Liver (tissue), 9 donors: ENCODE data around the gene ARRDC3. TPM values are rescaled to one million over a fixed set of nuclear protein-coding genes. Genes with fewer than 3 reads are reported as not detected.
"Not testable (repeated sequence)": the region's sequence is repeated elsewhere in the genome, so short reads cannot be mapped to it uniquely, and the experiment has no call there.

Source experiments
- DNase-seq: peaks from one replicate; pipeline ENCODE4 v3.0.0-alpha.2; 2017; ENCODE audit warnings: low spot score
- H3K27ac ChIP-seq, 2 donors: one replicate each; pipeline ENCODE4 v1.7.0; 2013; ENCODE audit warnings: inconsistent platforms in 2 of 2, low read length in 2 of 2, control low read depth in 1 of 2, low read depth in 1 of 2, mild to moderate bottlenecking in 1 of 2
- H3K27me3 ChIP-seq, 4 donors: one replicate each; pipeline versions ENCODE4 v1.6.1 to v1.7.0; 2013; ENCODE audit warnings: low read length in 3 of 4, inconsistent platforms in 1 of 4, mild to moderate bottlenecking in 1 of 4, moderate library complexity in 1 of 4; ENCODE audit not compliant: control insufficient read depth in 4 of 4, insufficient read depth in 4 of 4
- H3K36me3 ChIP-seq, 4 donors: one replicate each; pipeline versions ENCODE4 v1.6.1 to v1.7.0; 2013; ENCODE audit warnings: low read length in 3 of 4, mild to moderate bottlenecking in 3 of 4, low read depth in 1 of 4, moderate library complexity in 1 of 4; ENCODE audit not compliant: control insufficient read depth in 4 of 4, insufficient read depth in 3 of 4
- H3K4me1 ChIP-seq, 4 donors: one replicate each; pipeline versions ENCODE4 v1.6.1 to v1.7.0; 2013; ENCODE audit warnings: low read length in 3 of 4, mild to moderate bottlenecking in 3 of 4, moderate library complexity in 1 of 4; ENCODE audit not compliant: control insufficient read depth in 4 of 4, insufficient read depth in 4 of 4
- H3K4me3 ChIP-seq, 3 donors: one replicate each; pipeline versions ENCODE4 v1.6.1 to v1.7.0; 2013; ENCODE audit warnings: low read length in 3 of 3, control low read depth in 1 of 3, low read depth in 1 of 3, mild to moderate bottlenecking in 1 of 3
- H3K9ac ChIP-seq, 2 donors: one replicate each; pipeline ENCODE4 v1.7.0; 2013; ENCODE audit warnings: low read length in 2 of 2, mild to moderate bottlenecking in 2 of 2, moderate library complexity in 2 of 2, control low read depth in 1 of 2, low read depth in 1 of 2
- H3K9me3 ChIP-seq, 4 donors: one replicate each; pipeline versions ENCODE4 v1.6.1 to v1.7.0; 2013; ENCODE audit warnings: low read length in 3 of 4; ENCODE audit not compliant: control insufficient read depth in 4 of 4
- EGR1 ChIP-seq, 2 donors: IDR thresholded peaks; 2 replicates each; pipeline ENCODE4 v1.6.1; 2016 to 2018; ENCODE audit warnings: antibody characterized with exemption in 2 of 2, low read depth in 2 of 2
- FOXA1 ChIP-seq: IDR thresholded peaks from 2 replicates; pipeline ENCODE4 v1.6.1; 2016; ENCODE audit warnings: antibody characterized with exemption
- FOXA2 ChIP-seq: IDR thresholded peaks from 2 replicates; pipeline ENCODE4 v1.6.1; 2016; ENCODE audit warnings: antibody characterized with exemption
- GABPA ChIP-seq, 2 donors: IDR thresholded peaks in 1 of 2; conservative IDR thresholded peaks in 1 of 2; 2 replicates each; pipeline ENCODE4 v1.6.1; 2016; ENCODE audit warnings: antibody characterized with exemption in 2 of 2, mild to moderate bottlenecking in 1 of 2, moderate library complexity in 1 of 2
- HNF4A ChIP-seq, 2 donors: conservative IDR thresholded peaks; 2 replicates each; pipeline ENCODE4 v1.6.1; 2016; ENCODE audit warnings: antibody characterized with exemption in 2 of 2, mild to moderate bottlenecking in 2 of 2
- HNF4G ChIP-seq: IDR thresholded peaks from 2 replicates; pipeline ENCODE4 v1.6.1; 2016; ENCODE audit warnings: antibody characterized with exemption
- NR2F2 ChIP-seq: IDR thresholded peaks from 2 replicates; pipeline ENCODE4 v1.6.1; 2016; ENCODE audit warnings: antibody characterized with exemption
- RAD21 ChIP-seq, 2 donors: IDR thresholded peaks; 2 replicates each; pipeline ENCODE4 v1.6.1; 2016; ENCODE audit warnings: antibody characterized with exemption in 2 of 2, mild to moderate bottlenecking in 2 of 2
- RXRA ChIP-seq, 2 donors: IDR thresholded peaks; 2 replicates each; pipeline ENCODE4 v1.6.1; 2017 to 2018; ENCODE audit warnings: antibody characterized with exemption in 2 of 2, mild to moderate bottlenecking in 1 of 2
- SP1 ChIP-seq: IDR thresholded peaks from 2 replicates; pipeline ENCODE4 v1.6.1; 2018; ENCODE audit warnings: antibody characterized with exemption, mild to moderate bottlenecking
- YY1 ChIP-seq: IDR thresholded peaks from 2 replicates; pipeline ENCODE4 v1.6.1; 2016; ENCODE audit warnings: antibody characterized with exemption, mild to moderate bottlenecking
- WGBS: extraction: QIAGEN DNeasy Blood & Tissue Kit; methylation state at CpG from one replicate; pipeline ENCODE4 v1.1.7; 2013; 5-methylcytosine and 5-hydroxymethylcytosine counted together
- polyA plus RNA-seq, 2 donors: library from polyadenylated mRNA; stranded (reverse) in 1 of 2; unstranded in 1 of 2; fragments of 200-250 nt in 1 of 2; fragments of >200 nt in 1 of 2; fragmentation: Nextera tagmentation in 1 of 2; extraction: Ambion mirVana in 1 of 2; gene quantifications; one replicate each; pipeline versions ENCODE4 v1.2.1 to v1.2.3, GENCODE V29; 2013 to 2015
- total RNA-seq, 2 donors: library from RNA; depleted of rRNA; stranded (reverse); fragments of >200 nt; gene quantifications; one replicate each; pipeline ENCODE4 v1.2.3, GENCODE V29; 2014
- TF ChIP-seq, protein P1 (sequence below): IDR thresholded peaks from 2 replicates; pipeline ENCODE4 v1.6.1; 2016; ENCODE audit warnings: antibody characterized with exemption
- TF ChIP-seq, protein P2 (sequence below): fragments of 150-350 bp; IDR thresholded peaks from 2 replicates; pipeline ENCODE4 v1.5.1; 2017; ENCODE audit warnings: improper control_type of control experiment, low read depth, low read length; ENCODE audit not compliant: missing input control
- TF ChIP-seq, protein P3 (sequence below): IDR thresholded peaks from 2 replicates; pipeline ENCODE4 v1.6.1; 2016; ENCODE audit warnings: antibody characterized with exemption
- TF ChIP-seq, protein P4 (sequence below): IDR thresholded peaks from 2 replicates; pipeline ENCODE4 v1.6.1; 2016; ENCODE audit warnings: antibody characterized with exemption, mild to moderate bottlenecking
- TF ChIP-seq, protein P5 (sequence below): IDR thresholded peaks from 2 replicates; pipeline ENCODE4 v1.6.1; 2016; ENCODE audit warnings: antibody characterized with exemption
- donor health status: healthy.
- donor health status: healthy.
- donor health status: healthy.
- donor health status: healthy.
- donor health status: healthy.

The ARRDC3 gene
- total and polyA plus RNA-seq, 4 donors: 8.8 to 70.4 (median 34.0) TPM

DNA sequence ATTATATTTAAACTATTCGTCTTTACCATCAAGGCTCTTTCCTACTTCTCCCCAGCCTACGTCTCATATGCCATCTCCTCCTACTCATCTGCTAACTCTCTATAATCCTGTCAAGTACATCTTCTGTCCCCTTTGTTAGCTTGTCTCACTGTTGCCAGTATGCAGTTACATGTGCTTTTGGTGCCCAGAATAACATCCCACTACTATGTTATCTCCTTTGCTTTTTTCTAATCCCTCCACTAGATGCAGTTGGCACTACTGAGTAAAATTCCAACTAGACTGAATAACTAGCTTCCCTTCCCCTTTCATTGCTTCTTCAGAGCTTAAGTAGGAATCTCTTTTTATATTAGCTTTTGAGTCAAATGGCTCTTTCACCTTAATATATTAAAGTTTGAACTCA lies 3.0 kb upstream of the ARRDC3 start:
- Histone ChIP-seq H3K36me3 (no peaks in the 10 kb centered on the region), H3K4me1 (peaks cover 0 to 3% (median 0%) of the 10 kb centered on the region in 4 donors), H3K27ac (no peak overlapping the region), H3K9me3 (no peaks in the 10 kb centered on the region), H3K27me3 (no peaks in the 10 kb centered on the region), H3K4me3 (no peak overlapping the region), H3K9ac (no peak overlapping the region)
- TF ChIP-seq SP1 (no peak), YY1 (no peak), FOXA2 (no peak), RAD21 (IDR thresholded peaks at IDR 0.05) (no peak), FOXA1 (no peak), EGR1 (IDR thresholded peaks at IDR 0.05; ENCODE audit: low read depth in 2 of 2) (no peak), HNF4A (conservative IDR thresholded peaks at IDR 0.05) (no peak), NR2F2 (no peak), HNF4G (no peak), RXRA (IDR thresholded peaks at IDR 0.05) (no peak), GABPA (IDR thresholded peaks at IDR 0.05 in 1 of 2, conservative IDR thresholded peaks at IDR 0.05 in 1 of 2) (no peak)
- TF ChIP-seq, protein P1, sequence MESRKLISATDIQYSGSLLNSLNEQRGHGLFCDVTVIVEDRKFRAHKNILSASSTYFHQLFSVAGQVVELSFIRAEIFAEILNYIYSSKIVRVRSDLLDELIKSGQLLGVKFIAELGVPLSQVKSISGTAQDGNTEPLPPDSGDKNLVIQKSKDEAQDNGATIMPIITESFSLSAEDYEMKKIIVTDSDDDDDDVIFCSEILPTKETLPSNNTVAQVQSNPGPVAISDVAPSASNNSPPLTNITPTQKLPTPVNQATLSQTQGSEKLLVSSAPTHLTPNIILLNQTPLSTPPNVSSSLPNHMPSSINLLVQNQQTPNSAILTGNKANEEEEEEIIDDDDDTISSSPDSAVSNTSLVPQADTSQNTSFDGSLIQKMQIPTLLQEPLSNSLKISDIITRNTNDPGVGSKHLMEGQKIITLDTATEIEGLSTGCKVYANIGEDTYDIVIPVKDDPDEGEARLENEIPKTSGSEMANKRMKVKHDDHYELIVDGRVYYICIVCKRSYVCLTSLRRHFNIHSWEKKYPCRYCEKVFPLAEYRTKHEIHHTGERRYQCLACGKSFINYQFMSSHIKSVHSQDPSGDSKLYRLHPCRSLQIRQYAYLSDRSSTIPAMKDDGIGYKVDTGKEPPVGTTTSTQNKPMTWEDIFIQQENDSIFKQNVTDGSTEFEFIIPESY: no peak
- TF ChIP-seq, protein P2, sequence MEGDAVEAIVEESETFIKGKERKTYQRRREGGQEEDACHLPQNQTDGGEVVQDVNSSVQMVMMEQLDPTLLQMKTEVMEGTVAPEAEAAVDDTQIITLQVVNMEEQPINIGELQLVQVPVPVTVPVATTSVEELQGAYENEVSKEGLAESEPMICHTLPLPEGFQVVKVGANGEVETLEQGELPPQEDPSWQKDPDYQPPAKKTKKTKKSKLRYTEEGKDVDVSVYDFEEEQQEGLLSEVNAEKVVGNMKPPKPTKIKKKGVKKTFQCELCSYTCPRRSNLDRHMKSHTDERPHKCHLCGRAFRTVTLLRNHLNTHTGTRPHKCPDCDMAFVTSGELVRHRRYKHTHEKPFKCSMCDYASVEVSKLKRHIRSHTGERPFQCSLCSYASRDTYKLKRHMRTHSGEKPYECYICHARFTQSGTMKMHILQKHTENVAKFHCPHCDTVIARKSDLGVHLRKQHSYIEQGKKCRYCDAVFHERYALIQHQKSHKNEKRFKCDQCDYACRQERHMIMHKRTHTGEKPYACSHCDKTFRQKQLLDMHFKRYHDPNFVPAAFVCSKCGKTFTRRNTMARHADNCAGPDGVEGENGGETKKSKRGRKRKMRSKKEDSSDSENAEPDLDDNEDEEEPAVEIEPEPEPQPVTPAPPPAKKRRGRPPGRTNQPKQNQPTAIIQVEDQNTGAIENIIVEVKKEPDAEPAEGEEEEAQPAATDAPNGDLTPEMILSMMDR: no peak
- TF ChIP-seq, protein P3, sequence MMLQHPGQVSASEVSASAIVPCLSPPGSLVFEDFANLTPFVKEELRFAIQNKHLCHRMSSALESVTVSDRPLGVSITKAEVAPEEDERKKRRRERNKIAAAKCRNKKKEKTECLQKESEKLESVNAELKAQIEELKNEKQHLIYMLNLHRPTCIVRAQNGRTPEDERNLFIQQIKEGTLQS: no peak
- TF ChIP-seq, protein P4, sequence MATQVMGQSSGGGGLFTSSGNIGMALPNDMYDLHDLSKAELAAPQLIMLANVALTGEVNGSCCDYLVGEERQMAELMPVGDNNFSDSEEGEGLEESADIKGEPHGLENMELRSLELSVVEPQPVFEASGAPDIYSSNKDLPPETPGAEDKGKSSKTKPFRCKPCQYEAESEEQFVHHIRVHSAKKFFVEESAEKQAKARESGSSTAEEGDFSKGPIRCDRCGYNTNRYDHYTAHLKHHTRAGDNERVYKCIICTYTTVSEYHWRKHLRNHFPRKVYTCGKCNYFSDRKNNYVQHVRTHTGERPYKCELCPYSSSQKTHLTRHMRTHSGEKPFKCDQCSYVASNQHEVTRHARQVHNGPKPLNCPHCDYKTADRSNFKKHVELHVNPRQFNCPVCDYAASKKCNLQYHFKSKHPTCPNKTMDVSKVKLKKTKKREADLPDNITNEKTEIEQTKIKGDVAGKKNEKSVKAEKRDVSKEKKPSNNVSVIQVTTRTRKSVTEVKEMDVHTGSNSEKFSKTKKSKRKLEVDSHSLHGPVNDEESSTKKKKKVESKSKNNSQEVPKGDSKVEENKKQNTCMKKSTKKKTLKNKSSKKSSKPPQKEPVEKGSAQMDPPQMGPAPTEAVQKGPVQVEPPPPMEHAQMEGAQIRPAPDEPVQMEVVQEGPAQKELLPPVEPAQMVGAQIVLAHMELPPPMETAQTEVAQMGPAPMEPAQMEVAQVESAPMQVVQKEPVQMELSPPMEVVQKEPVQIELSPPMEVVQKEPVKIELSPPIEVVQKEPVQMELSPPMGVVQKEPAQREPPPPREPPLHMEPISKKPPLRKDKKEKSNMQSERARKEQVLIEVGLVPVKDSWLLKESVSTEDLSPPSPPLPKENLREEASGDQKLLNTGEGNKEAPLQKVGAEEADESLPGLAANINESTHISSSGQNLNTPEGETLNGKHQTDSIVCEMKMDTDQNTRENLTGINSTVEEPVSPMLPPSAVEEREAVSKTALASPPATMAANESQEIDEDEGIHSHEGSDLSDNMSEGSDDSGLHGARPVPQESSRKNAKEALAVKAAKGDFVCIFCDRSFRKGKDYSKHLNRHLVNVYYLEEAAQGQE: no peak
- TF ChIP-seq, protein P5, sequence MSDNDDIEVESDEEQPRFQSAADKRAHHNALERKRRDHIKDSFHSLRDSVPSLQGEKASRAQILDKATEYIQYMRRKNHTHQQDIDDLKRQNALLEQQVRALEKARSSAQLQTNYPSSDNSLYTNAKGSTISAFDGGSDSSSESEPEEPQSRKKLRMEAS: no peak
- 92% methylated on average over 2 of the region's 2 CpGs for WGBS
- DNase-seq: no peak

DNA sequence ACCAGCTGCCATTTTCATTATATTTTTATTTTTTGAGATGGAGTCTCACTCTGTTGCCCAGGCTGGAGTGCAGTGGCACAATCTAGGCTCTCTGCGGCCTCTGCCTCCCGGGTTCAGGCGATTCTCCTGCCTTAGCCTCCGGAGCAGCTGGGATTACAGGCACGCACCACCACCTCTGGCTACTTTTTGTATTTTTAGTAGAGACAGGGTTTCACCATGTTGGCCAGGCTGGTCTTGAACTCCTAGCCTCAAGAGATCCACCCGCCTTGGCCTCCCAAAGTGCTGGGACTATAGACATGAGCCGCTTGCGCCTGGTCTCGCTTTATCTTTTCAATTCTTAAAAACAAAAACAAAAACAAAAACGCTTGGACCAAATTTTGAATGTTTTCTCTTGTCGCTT lies 2.5 kb upstream of the ARRDC3 start:
- 93% methylated on average over 11 of the region's 11 CpGs for WGBS

More for the DNA sequence above, 2.5 kb upstream of the ARRDC3 start:
- DNase-seq, H3K4me3 ChIP-seq, H3K4me1 ChIP-seq, H3K27me3 ChIP-seq, H3K36me3 ChIP-seq, H3K9me3 ChIP-seq, H3K9ac ChIP-seq, H3K27ac ChIP-seq: not testable (repeated sequence)
